Progenitor cell of endocrine pancreas (in vitro differentiated cells): ENCODE measurements around the gene SIPA1L3. TPM values are rescaled to one million over a fixed set of nuclear protein-coding genes. Genes with fewer than 3 reads are reported as not detected.

Source experiments
- DNase-seq: peaks from one replicate; pipeline ENCODE4 v3.0.0; 2021; ENCODE audit warnings: low spot score; ENCODE audit not compliant: unreplicated experiment
- H3K27ac Mint-ChIP-seq: 2 replicates; pipeline ENCODE4 v1.8.0; 2021; ENCODE audit warnings: mild to moderate bottlenecking, moderate library complexity, mixed read lengths
- H3K27me3 Mint-ChIP-seq: 2 replicates; pipeline ENCODE4 v1.8.0; 2021; ENCODE audit warnings: mixed read lengths
- H3K36me3 Mint-ChIP-seq: 2 replicates; pipeline ENCODE4 v1.8.0; 2022; ENCODE audit warnings: mixed read lengths; ENCODE audit not compliant: insufficient read depth
- H3K4me1 Mint-ChIP-seq: 2 replicates; pipeline ENCODE4 v1.8.0; 2021; ENCODE audit warnings: low read depth, mixed read lengths
- H3K4me3 Mint-ChIP-seq: 2 replicates; pipeline ENCODE4 v1.8.0; 2021; ENCODE audit warnings: low read depth, mild to moderate bottlenecking, moderate library complexity, mixed read lengths
- H3K9me3 Mint-ChIP-seq: 2 replicates; pipeline ENCODE4 v1.8.0; 2021; ENCODE audit warnings: low read depth, mixed read lengths
- total RNA-seq: library from RNA; stranded (reverse); gene quantifications from 2 replicates; pipeline ENCODE4 v1.2.1, GENCODE V29; 2021
- TF ChIP-seq, protein P1 (sequence below): fragments of 200-600 bp; sonication (generic); IDR thresholded peaks from one replicate; pipeline ENCODE4 v1.5.0; 2021; ENCODE audit warnings: antibody characterized with exemption, mild to moderate bottlenecking; ENCODE audit not compliant: unreplicated experiment

The SIPA1L3 gene
- total RNA-seq, 1 donor from 2014 or later = 132 TPM

DNA sequence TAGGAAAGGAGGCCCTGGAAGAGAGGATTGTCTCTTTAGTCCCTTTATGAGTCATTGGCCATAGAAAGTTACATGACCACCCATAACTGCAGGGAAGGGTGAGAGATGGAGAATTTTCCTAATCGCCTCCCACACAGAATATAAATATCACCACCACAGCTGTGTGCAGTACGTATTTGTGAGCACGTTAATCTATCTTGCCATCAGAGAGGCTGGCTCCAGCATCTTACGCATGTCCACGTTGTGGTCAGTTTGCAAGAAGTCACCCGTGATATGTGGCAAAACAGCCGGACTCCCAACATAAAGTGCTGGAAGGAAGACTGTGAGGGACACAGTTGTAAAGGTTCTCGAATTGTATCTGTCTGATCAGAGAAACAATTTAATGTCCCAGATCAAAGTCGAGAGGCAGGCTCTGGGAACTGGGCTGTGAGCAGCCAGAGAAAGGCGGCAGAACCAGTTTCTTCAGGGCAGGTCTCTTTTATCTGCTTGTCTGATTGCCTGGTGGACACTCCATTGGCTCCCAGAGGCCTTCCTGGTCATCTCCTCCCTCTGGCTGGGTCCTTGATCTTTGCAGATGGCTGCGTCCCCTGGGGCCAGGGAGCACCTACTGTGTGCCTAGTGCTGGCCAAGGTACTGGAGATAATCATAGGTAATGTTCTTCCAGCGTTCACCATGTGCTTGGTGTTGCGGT, 74.9 kb downstream of the SIPA1L3 start:
- no peaks in the 10 kb centered on the region for H3K9me3 Mint-ChIP-seq
- H3K27me3 Mint-ChIP-seq = no peaks in the 10 kb centered on the region
- no peak overlapping the region for H3K4me3 Mint-ChIP-seq
- DNase-seq = no peak
- TF ChIP-seq, protein P1, sequence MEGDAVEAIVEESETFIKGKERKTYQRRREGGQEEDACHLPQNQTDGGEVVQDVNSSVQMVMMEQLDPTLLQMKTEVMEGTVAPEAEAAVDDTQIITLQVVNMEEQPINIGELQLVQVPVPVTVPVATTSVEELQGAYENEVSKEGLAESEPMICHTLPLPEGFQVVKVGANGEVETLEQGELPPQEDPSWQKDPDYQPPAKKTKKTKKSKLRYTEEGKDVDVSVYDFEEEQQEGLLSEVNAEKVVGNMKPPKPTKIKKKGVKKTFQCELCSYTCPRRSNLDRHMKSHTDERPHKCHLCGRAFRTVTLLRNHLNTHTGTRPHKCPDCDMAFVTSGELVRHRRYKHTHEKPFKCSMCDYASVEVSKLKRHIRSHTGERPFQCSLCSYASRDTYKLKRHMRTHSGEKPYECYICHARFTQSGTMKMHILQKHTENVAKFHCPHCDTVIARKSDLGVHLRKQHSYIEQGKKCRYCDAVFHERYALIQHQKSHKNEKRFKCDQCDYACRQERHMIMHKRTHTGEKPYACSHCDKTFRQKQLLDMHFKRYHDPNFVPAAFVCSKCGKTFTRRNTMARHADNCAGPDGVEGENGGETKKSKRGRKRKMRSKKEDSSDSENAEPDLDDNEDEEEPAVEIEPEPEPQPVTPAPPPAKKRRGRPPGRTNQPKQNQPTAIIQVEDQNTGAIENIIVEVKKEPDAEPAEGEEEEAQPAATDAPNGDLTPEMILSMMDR = no peak
- H3K4me1 Mint-ChIP-seq = peaks cover 24% of the 10 kb centered on the region
- H3K27ac Mint-ChIP-seq = peak overlapping the region; percentile 73
- no peaks in the 10 kb centered on the region for H3K36me3 Mint-ChIP-seq

GRCh38 chr19:37982655-37983054, 75.6 kb downstream of the SIPA1L3 start:
- Mint-ChIP-seq H3K4me3 (no peak overlapping the region), H3K27ac (no peak overlapping the region), H3K36me3 (no peaks in the 10 kb centered on the region), H3K4me1 (peaks cover 24% of the 10 kb centered on the region), H3K9me3 (no peaks in the 10 kb centered on the region), H3K27me3 (no peaks in the 10 kb centered on the region)
- TF ChIP-seq, protein P1 = no peak
- no peak for DNase-seq

DNA sequence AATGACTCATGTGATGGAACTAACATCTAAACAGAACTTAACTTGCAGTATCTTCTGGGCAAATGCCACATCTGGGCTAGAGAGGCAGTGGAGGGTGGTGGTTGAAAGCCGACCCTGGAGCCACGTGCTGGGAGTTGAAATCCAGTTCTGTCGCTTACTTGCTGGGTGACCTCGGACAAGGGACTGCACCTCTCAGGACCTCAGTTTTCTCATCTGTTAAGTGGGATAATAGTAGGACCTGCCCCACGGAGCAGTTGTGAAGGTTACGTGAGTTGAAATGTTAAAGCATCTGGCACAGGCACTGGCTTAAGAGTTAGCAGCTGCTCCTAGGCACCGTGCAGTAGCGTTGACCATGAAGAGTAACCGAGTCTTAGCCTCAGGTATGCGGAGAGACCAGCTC, 76.1 kb downstream of the SIPA1L3 start:
- H3K27me3 Mint-ChIP-seq = no peaks in the 10 kb centered on the region
- DNase-seq = no peak
- H3K4me1 Mint-ChIP-seq = peaks cover 24% of the 10 kb centered on the region
- H3K27ac Mint-ChIP-seq = no peak overlapping the region
- no peaks in the 10 kb centered on the region for H3K9me3 Mint-ChIP-seq
- no peaks in the 10 kb centered on the region for H3K36me3 Mint-ChIP-seq
- no peak overlapping the region for H3K4me3 Mint-ChIP-seq
- TF ChIP-seq, protein P1 = no peak

GRCh38 chr19:37983916-37984315, 76.9 kb downstream of the SIPA1L3 start:
- Mint-ChIP-seq H3K27me3 (no peaks in the 10 kb centered on the region), H3K4me3 (no peak overlapping the region), H3K27ac (no peak overlapping the region), H3K9me3 (no peaks in the 10 kb centered on the region), H3K4me1 (peaks cover 28% of the 10 kb centered on the region), H3K36me3 (no peaks in the 10 kb centered on the region)
- TF ChIP-seq, protein P1 = no peak
- no peak for DNase-seq

DNA sequence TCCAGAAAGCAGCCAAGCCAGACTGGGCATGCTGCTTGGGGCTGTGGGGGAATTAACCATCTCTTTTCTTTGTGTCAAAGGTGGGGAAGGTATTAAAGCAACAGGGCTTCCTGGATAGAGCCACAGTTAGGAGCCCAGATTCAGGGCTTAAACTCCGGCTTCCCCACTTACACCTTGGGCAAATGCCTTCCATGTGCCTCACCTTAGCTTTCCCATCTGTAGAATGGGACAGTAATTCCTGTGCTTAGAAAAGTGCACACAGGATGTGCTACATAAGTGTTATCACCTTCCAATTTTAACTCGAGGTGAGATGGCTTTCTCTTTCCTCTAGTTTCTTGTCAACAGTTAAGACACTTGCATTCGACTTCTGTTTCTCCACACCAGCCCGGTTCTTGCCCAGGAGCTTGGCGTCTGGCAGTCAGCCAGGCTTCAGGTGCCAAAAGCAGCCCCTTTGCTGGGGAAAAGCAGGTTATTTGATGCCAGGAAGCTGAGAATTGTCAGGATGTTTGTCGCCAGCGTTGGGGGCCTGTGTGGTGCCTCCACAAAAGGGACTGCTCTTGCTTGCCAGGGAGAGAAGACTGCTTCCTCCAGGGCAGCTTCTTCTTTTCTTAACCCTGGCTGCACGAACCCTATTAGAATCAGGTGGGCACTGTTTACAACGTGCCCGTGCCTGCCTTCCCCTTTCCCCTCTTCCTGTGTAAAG, 79.2 kb downstream of the SIPA1L3 start:
- Mint-ChIP-seq H3K4me1 (peaks cover 25% of the 10 kb centered on the region), H3K27ac (no peak overlapping the region), H3K27me3 (no peaks in the 10 kb centered on the region), H3K36me3 (no peaks in the 10 kb centered on the region), H3K4me3 (no peak overlapping the region), H3K9me3 (no peaks in the 10 kb centered on the region)
- TF ChIP-seq, protein P1 = no peak
- DNase-seq = no peak
